ENCODE data around the gene MTPN.

DNA sequence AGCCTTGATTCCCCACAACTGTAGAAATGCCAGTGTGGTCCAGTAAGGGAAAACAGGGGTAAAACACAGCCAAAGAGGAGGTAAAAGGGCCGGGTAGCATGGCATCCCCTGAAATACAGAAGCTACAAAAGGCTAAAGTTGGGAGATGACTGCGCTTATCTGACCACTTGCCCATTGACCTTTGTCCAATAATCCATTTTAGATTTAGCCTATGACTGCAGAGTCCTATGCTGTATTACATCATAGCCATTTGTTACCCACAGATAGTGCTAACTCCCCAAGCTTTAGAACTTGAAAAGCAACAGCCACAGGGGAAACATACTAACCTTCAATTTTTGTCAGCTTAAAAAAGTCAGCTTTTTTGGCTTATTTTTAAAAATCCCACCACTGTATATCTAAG, 26.2 kb downstream of the MTPN start:
- TF ChIP-seq, protein P1, sequence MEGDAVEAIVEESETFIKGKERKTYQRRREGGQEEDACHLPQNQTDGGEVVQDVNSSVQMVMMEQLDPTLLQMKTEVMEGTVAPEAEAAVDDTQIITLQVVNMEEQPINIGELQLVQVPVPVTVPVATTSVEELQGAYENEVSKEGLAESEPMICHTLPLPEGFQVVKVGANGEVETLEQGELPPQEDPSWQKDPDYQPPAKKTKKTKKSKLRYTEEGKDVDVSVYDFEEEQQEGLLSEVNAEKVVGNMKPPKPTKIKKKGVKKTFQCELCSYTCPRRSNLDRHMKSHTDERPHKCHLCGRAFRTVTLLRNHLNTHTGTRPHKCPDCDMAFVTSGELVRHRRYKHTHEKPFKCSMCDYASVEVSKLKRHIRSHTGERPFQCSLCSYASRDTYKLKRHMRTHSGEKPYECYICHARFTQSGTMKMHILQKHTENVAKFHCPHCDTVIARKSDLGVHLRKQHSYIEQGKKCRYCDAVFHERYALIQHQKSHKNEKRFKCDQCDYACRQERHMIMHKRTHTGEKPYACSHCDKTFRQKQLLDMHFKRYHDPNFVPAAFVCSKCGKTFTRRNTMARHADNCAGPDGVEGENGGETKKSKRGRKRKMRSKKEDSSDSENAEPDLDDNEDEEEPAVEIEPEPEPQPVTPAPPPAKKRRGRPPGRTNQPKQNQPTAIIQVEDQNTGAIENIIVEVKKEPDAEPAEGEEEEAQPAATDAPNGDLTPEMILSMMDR (IDR thresholded peaks at IDR 0.05), result no peak
- TF ChIP-seq POLR2A (IDR thresholded peaks at IDR 0.05), result no peak

All from Peyer's patch (tissue), 4 donors.